ENCODE measurements around the gene TMEM260. TPM values are rescaled to one million over a fixed set of nuclear protein-coding genes. Genes with fewer than 3 reads are reported as not detected.
A peak's percentile ranks its signal among the peaks of the same experiment; 100 is the strongest.
"Not testable (repeated sequence)": the region's sequence is repeated elsewhere in the genome, so short reads cannot be mapped to it uniquely, and the experiment has no call there.

TMEM260 gene
- total and polyA plus RNA-seq, 8 donors: 8.0 to 17.4 (median 11.3) TPM

DNA sequence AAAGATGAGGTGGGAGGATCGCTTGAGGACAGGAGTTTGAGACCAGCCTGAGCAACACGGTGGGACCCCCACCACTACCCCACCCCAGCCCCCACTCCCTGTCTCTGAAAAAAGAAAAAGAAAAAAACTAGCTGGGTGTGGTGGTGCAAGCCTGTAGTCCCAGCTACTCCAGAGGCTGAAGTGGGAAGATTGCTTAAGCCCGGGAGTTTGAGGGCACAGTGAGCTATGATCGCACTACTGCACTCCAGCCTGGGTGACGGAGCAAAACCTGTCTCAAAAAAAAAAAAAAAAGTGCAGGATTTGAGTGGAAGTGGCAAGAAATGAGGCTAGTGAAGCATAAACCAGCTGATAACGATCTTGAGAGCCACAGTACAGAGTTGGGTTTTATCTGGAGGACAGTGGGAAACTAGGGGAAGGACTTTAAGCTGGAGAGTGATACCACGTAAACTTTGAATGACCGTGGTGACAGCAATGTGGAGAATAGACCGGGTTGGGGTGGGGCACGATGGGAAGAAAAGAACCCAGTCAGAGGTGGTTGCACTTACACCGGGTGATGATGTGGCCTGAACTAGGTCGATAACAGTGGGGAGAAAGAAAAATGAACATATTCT is 85.3 kb downstream of the TMEM260 start:
- no peak overlapping the region for H3K27ac ChIP-seq
- no peak for DNase-seq
- intact Hi-C loops (cut with DNase I): no loop called here
- TF ChIP-seq, protein P1, sequence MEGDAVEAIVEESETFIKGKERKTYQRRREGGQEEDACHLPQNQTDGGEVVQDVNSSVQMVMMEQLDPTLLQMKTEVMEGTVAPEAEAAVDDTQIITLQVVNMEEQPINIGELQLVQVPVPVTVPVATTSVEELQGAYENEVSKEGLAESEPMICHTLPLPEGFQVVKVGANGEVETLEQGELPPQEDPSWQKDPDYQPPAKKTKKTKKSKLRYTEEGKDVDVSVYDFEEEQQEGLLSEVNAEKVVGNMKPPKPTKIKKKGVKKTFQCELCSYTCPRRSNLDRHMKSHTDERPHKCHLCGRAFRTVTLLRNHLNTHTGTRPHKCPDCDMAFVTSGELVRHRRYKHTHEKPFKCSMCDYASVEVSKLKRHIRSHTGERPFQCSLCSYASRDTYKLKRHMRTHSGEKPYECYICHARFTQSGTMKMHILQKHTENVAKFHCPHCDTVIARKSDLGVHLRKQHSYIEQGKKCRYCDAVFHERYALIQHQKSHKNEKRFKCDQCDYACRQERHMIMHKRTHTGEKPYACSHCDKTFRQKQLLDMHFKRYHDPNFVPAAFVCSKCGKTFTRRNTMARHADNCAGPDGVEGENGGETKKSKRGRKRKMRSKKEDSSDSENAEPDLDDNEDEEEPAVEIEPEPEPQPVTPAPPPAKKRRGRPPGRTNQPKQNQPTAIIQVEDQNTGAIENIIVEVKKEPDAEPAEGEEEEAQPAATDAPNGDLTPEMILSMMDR (IDR thresholded peaks at IDR 0.05): no peak
- H3K36me3 ChIP-seq: no peaks in the 10 kb centered on the region
- H3K27me3 ChIP-seq: no peaks in the 10 kb centered on the region
- 75 to 81% methylated on average over 11 to 12 of the region's 12 CpGs for WGBS, 2 donors
- peaks cover 0 to 7% (median 1%) of the 10 kb centered on the region in 3 donors for H3K4me1 ChIP-seq
- no peaks in the 10 kb centered on the region for H3K9me3 ChIP-seq
- H3K4me3 ChIP-seq: no peak overlapping the region
- no peak for FAIRE-seq
- ATAC-seq: no peak

DNA sequence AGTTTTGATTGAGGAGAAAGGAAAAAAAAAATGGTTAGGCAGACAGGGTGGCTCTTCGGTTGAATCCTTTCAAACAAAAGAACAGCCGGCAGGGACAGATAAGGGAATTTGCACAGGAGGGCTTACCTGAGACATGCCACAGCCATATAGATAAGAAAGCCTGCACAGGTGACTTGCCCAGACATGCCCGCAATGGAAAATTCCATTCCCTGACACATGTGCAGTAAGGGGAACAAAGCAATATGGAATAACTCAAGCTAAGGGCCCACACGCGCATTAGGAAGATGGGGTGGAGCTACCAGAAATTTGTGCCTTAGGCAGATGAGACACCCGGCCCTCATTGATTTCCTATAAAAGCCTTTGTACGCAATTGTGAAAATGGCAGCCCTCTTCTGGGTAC is 86.7 kb downstream of the TMEM260 start:
- Histone ChIP-seq H3K4me1 (no peaks in the 10 kb centered on the region), H3K27me3 (no peaks in the 10 kb centered on the region), H3K4me3 (no peak overlapping the region), H3K9me3 (no peaks in the 10 kb centered on the region), H3K36me3 (no peaks in the 10 kb centered on the region), H3K27ac (no peak overlapping the region)
- peak in 1 of 6 donors; percentile 8 for DNase-seq
- intact Hi-C loops (cut with DNase I): no loop called here
- FAIRE-seq: no peak
- TF ChIP-seq, protein P1 (IDR thresholded peaks at IDR 0.05): no peak
- peak in 2 of 4 donors; percentile 28 to 48 for ATAC-seq
- 65 to 69% methylated on average over 7 of the region's 7 CpGs for WGBS, 2 donors

DNA sequence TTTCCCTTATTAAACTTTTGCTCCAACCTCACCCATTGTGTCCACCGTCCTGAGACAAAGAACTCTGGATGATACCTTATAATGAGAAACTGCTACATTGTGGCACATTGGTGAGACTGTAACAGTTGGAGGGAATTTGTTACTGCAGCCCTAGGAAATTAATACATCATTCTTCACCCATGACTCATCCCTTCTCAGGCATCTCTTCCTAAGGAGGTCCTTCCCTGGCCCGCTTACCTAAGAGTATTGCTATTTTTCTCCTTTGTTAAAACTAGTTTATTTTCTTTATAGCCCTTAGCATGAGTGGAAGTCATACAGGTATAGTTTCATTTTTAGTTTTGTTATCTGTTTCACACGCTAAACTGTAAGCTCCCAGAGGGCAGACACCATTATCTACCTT is 87.1 kb downstream of the TMEM260 start:
- DNase-seq (no peak), ATAC-seq (no peak), FAIRE-seq (no peak)
- no peak overlapping the region for H3K27ac ChIP-seq
- intact Hi-C loops (cut with DNase I): no loop called here
- no peaks in the 10 kb centered on the region for H3K27me3 ChIP-seq
- H3K9me3 ChIP-seq: no peaks in the 10 kb centered on the region
- no peaks in the 10 kb centered on the region for H3K4me1 ChIP-seq
- WGBS, 2 donors: 63 to 73% methylated on average over 3 of the region's 3 CpGs
- H3K36me3 ChIP-seq: no peaks in the 10 kb centered on the region
- TF ChIP-seq, protein P1 (IDR thresholded peaks at IDR 0.05): no peak
- no peak overlapping the region for H3K4me3 ChIP-seq

DNA sequence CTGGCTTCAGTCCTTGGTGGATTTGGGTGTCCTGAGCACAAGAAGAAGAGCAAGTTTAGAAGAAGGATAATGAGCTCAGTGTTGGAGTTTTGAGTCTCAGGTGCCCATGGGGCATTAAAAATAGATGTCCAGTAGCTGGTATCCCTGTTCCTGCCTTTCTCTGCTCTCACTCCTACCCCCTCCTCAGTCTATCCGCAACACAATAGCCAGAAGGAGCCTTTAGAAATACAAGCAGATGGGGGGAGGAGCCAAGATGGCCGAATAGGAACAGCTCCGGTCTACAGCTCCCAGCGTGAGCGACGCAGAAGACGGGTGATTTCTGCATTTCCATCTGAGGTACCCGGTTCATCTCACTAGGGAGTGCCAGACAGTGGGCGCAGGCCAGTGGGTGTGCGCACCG is 87.7 kb downstream of the TMEM260 start:
- intact Hi-C loops (cut with DNase I); H3K9me3 ChIP-seq; H3K4me1 ChIP-seq; H3K36me3 ChIP-seq; ATAC-seq; FAIRE-seq; H3K27me3 ChIP-seq; H3K27ac ChIP-seq; H3K4me3 ChIP-seq; DNase-seq: not testable (repeated sequence)
- 70 to 89% methylated on average over 5 to 7 of the region's 11 CpGs for WGBS, 2 donors

DNA sequence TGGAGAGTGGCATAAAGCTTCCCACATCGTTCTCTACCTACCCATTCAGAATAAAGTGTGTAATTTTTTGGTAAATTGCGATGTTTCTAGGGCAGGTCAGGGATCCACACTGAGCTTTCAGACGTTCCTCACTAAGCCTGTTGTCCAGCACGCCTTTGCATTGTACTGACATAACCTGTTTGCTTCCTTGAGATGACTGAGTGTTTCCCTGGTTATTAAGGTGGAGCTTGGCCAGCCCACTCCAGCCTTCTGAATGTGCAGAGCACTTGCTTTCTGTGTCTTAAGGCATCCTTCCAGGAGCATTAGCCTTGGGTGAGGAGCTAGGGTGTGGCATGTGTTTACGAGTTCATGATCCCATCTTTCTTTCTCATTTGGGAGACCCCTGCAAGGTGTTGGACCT is 96.4 kb downstream of the TMEM260 start:
- Histone ChIP-seq H3K9me3 (no peaks in the 10 kb centered on the region), H3K4me3 (no peak overlapping the region), H3K36me3 (no peaks in the 10 kb centered on the region), H3K4me1 (no peaks in the 10 kb centered on the region), H3K27me3 (no peaks in the 10 kb centered on the region), H3K27ac (no peak overlapping the region)
- intact Hi-C loops (cut with DNase I): no loop called here
- DNase-seq: no peak
- no peak for ATAC-seq
- TF ChIP-seq, protein P1 (IDR thresholded peaks at IDR 0.05): no peak
- FAIRE-seq: no peak
- WGBS, 2 donors: 40 to 63% methylated on average over 5 of the region's 5 CpGs

Measured in pancreas (tissue), 10 donors.